NCI-H2196 (cell line): Measurements from ENCODE around the gene ARRB1.
"Not testable (repeated sequence)": the region's sequence is repeated elsewhere in the genome, so short reads cannot be mapped to it uniquely, and the experiment has no call there.

Experiments
- DNase-seq: peaks from one replicate; lab custom pipeline; 2025; ENCODE audit not compliant: unreplicated experiment; lab: John Stamatoyannopoulos, UW

The ARRB1 gene

GRCh38 chr11:75351541-75351790 lies at the start of gene ARRB1:
ARRB1 (minus strand) TSS chr11:75351661; CDS start chr11:75351607, 54 bp downstream.
- peak; percentile 43 for DNase-seq

GRCh38 chr11:75400146-75400865 lies 48.8 kb upstream of the ARRB1 start:
- no peak for DNase-seq

- peak; percentile 94 for DNase-seq
Observed at GRCh38 chr11:75399344-75400145, 48.1 kb upstream of the ARRB1 start, which contains the start of gene RPS3. RPS3 (plus strand) TSS chr11:75399518; CDS start chr11:75399548, 30 bp downstream.

GRCh38 chr11:75398906-75399305 lies 47.4 kb upstream of the ARRB1 start:
- no peak for DNase-seq

- no peak for DNase-seq
Observed at GRCh38 chr11:75394085-75394840, 42.8 kb upstream of the ARRB1 start.

- no peak for DNase-seq
Observed at GRCh38 chr11:75389925-75390324, 38.5 kb upstream of the ARRB1 start.

- DNase-seq = no peak
Observed at GRCh38 chr11:75389276-75389605, 37.8 kb upstream of the ARRB1 start.

- peak; percentile 91 for DNase-seq
Observed at GRCh38 chr11:75388386-75389275, 37.2 kb upstream of the ARRB1 start.

GRCh38 chr11:75387736-75388294 lies 36.4 kb upstream of the ARRB1 start:
- no peak for DNase-seq

GRCh38 chr11:75386942-75387630 lies 35.6 kb upstream of the ARRB1 start:
- no peak for DNase-seq

- DNase-seq = peak; percentile 90
Observed at GRCh38 chr11:75384438-75385080, 33.1 kb upstream of the ARRB1 start.

GRCh38 chr11:75383246-75383645 lies 31.8 kb upstream of the ARRB1 start:
- no peak for DNase-seq

- DNase-seq = no peak
Observed at GRCh38 chr11:75380716-75381420, 29.4 kb upstream of the ARRB1 start.

GRCh38 chr11:75380245-75380644 lies 28.8 kb upstream of the ARRB1 start:
- no peak for DNase-seq

- not testable (repeated sequence) for DNase-seq
Observed at GRCh38 chr11:75378776-75379175, 27.3 kb upstream of the ARRB1 start.

GRCh38 chr11:75376175-75376574 lies 24.7 kb upstream of the ARRB1 start:
- DNase-seq = no peak

- no peak for DNase-seq
Observed at GRCh38 chr11:75375626-75376025, 24.2 kb upstream of the ARRB1 start.

- no peak for DNase-seq
Observed at GRCh38 chr11:75374646-75375045, 23.2 kb upstream of the ARRB1 start.

- no peak for DNase-seq
Observed at GRCh38 chr11:75373201-75373600, 21.7 kb upstream of the ARRB1 start.
